ENCODE data around the gene C1orf105.

DNA sequence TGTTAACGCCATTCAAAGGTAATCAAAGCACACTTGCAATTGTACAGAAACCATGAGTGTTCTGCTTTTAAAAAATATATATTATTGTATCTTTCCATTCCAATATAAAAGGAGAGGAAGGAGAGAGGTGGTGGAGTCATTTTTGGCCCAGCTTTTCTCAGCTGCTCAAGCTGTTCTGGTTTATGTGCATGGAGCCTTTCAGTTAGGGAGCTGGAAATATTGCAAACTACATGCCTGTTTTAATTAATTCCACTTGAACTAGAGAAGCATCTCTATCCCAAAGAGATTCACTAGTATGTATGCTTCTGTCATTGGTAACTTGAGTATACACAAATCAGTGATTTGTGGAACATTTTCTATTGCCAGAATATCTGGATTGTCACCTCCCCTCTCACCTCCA lies 28.5 kb upstream of the C1orf105 start:
- no peak for TF ChIP-seq ZNF274 (IDR thresholded peaks at IDR 0.05; ENCODE audit: low read depth, low read length)
- no peak for TF ChIP-seq SUZ12 (IDR thresholded peaks at IDR 0.05; ENCODE audit: extremely low read depth, insufficient read depth, insufficient read length)
